Measurements from ENCODE around the gene CRMP1.

CRMP1 gene

DNA sequence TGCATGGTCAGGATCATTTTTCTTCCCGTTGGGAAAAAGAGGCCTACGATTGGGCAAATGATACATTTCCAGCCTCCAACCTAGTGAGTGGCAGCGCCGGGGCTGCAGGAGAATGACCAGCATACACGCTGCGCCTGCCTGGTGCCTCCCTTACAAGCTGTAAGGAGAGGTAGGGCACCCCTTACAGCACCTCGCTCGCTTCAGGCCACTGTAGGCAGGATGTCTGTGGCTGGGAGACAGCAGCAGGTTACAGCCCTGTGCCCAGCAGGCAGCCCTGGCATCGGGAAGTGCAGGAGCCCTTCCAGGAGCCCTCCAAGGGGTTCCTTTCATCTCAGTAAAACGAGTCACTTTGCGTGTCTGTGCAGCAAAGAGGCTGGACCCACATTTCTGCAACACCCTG, 93.5 kb downstream of the CRMP1 start:
- no peak for DNase-seq (ENCODE audit: low read depth in 3 of 3, low spot score in 1 of 3)

DNA sequence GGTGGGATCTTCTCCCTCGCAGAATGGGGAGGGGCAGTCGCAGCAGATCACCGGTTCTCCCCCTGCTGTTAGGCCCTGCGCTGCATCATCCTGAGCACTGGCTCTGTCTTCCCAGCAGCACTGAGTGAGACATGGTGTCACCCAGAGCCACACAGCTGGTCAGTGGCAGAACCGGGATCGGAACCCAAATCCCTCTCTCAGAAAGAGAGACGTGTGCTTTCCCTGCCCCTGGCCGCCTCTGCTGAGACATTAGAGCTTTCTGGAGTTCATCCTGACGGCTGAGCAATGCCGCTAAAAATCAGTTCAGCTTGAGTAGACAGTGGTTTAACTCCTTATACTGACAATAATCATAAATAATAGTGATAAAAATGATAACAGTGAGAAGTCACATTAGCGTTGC, 93.9 kb downstream of the CRMP1 start:
- DNase-seq (ENCODE audit: low read depth in 3 of 3, low spot score in 1 of 3): no peak

DNA sequence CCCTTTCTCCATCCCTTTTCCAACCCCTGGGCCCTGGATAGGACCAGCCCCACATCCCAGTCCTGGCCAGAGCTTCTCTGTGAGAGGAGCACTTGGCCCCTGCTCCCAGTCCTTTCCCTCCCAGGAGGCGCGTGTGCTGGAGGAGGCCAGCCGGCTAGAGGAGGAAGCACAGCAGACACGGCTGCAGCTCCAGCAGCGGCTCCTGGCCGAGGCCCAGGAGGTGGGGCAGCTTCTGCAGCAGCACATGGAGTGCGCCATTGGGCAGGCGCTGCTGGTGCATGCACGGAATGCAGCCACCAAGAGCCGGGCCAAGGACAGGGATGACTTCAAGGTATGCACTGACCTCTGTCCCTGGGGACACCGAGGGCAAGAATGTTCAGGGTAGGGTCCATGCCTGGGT, 94.4 kb downstream of the CRMP1 start:
- DNase-seq (ENCODE audit: low read depth in 3 of 3, low spot score in 1 of 3): no peak

DNA sequence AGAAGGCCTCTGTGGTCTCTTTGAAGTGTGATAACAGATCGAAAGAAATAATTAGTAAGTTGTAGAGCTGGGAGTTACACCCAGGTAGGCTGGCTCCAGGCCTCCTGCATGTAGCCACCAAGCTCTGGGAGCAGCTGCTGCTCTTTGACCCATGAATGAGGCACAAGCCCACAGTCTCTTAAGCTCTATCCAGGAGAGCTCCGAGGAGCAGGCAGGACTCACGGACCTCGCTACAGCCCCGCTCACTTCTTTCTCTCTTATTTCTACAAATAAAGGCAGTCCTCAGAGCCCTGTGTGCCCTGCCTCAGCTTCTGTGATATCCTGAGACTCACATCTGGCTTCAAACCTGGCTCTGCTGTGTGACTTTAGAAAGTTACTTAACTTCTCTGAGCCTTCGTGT, 95.0 kb downstream of the CRMP1 start:
- no peak for DNase-seq (ENCODE audit: low read depth in 3 of 3, low spot score in 1 of 3)

DNA sequence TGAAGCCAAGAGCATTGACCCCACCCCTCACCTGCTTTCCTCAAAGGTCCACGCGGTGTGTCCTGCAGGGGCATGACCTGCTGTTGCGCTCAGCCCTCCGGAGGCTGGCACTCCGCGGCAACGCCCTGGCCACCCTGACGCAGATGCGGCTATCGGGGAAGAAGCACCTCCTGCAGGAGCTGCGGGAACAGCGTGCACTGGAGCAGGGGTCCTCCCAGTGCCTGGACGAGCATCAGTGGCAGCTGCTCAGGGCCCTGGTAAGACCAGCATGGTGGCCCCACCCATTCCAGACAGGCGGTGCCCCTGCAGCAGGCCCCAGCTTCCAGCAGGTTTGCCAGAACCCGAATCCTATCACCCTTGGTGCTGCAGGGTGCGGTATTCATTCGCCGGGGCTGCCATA, 95.9 kb downstream of the CRMP1 start:
- DNase-seq (ENCODE audit: low read depth in 3 of 3, low spot score in 1 of 3): no peak

DNA sequence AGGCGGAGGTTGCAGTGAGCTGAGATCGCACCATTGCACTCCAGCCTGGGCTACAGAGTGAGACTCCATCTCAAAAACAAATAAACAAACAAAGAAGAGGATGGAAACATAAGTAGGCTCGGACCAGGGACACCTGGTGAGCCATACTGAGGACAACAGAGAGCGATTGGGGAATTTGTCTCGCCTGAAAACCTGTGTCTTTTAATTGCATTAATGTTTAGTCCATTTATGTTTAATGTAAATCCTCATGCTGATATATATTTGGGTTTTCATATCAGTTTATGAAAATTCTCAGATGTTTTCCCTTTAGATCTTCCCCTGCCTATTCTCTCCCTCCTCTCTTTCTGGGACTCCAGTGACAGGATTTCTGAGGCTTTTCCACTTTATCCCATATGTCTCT, 97.3 kb downstream of the CRMP1 start:
- no peak for DNase-seq (ENCODE audit: low read depth in 3 of 3, low spot score in 1 of 3)

DNA sequence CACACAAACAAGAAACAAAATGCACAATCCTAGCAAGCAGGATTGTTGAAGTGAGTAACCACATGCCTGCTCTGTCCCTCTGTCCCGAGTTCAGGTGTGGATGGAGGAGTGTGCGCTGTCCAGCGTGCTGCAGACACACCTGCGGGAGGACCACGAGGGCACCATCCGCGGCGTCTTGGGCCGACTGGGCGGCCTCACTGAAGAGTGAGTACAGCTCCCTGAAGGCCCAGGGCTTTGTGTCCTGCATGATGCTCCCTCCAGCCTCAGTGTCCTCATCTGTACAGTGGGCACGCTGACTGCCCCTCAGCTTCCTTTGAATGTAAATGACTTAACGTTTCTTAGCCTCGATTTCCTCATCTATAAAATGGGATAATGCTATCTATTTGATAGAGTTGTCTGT, 99.4 kb downstream of the CRMP1 start:
- no peak for DNase-seq (ENCODE audit: low read depth in 3 of 3, low spot score in 1 of 3)

DNA sequence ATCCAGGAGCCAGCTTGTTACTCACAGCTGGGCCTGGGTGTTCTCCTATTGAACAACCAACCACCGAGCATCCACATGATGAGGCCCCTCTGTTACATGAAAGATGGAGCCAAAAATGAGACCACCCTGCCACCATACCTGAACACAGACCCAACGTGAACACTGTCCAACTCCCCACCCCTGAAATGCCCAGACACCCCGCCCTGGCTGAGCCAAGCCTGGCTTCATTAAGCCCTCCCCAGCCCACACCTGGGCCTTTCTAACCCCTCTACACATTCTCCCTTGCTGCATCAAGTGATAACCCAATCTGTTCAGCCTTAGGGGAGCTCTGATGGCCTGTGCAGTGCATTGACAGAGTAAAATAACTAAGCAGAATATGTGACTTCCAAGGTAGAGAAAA, 101.2 kb downstream of the CRMP1 start:
- DNase-seq (ENCODE audit: low read depth in 3 of 3, low spot score in 1 of 3): no peak

DNA sequence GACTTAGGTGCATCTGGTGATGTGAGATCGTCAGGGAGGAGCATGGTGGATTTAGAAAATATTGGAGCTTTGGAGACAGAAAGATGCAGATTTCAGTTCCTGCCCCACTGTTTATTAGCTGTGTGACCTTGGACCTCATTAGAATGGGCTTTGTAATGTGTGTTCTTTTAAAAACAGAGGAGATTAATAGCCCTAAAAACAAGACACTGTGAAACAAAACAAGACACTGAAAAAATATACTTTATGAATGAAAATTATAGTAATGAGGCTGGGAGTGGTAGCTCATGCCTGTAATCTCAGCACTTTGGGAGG, 102.4 kb downstream of the CRMP1 start:
- no peak for DNase-seq (ENCODE audit: low read depth in 3 of 3, low spot score in 1 of 3)

DNA sequence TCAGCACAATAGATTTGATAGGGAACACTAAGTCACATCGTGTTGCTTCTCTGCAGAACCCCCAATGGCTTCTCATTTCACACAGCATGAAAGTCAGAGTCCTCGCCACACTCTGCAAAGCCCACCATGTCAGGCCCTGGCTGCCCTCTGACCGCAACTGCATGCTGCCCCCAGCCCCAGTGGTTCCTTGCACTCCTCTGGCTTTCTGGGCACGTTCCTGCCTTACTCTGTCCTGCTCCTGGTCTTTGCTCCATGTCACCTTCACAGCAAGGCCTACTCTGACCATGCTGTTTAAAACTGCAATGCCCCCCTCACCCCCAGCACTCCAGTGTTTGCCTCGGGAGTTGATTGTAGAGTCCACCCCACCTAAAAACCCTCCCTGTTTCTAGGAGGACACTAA, 103.7 kb downstream of the CRMP1 start:
- no peak for DNase-seq (ENCODE audit: low read depth in 3 of 3, low spot score in 1 of 3)

DNA sequence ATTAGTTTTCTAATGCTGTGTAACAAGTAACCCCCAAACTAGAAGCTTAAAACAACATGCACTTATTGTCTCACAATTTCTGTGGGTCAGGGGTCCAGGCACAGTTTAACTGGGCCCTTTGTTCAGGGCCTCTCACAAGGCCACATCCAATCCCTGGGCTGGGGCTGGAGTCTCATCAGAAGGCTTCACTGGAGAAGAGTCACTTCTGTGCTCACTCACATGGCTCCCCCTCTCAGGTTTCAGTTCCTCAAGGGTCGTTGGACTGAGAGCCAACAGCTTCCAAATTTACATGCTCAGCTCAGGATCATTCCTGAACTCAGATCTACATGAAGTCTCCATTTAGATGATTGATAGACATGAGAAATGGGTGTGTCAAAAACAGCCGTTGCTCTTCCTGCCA, 104.7 kb downstream of the CRMP1 start:
- DNase-seq (ENCODE audit: low read depth in 3 of 3, low spot score in 1 of 3): no peak

DNA sequence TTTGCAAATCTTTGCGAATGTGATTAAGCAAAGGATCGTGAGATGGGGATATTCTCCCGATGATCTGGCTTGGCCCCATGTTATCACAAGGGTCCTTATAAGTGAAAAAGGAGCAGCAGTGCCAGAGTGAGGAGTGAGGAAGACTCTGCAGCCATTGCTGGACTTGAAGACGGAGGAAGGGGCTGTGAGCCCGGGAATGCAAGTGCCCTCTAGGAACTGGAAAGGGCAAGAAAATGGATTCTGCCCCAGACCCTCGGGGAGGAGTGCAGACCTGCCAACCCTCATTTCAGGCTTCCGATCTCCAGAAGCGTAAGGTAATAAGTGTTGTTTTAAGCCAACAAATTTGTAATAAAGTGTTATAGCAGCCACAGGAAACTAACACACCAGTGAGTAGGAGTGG, 105.6 kb downstream of the CRMP1 start:
- no peak for DNase-seq (ENCODE audit: low read depth in 3 of 3, low spot score in 1 of 3)

DNA sequence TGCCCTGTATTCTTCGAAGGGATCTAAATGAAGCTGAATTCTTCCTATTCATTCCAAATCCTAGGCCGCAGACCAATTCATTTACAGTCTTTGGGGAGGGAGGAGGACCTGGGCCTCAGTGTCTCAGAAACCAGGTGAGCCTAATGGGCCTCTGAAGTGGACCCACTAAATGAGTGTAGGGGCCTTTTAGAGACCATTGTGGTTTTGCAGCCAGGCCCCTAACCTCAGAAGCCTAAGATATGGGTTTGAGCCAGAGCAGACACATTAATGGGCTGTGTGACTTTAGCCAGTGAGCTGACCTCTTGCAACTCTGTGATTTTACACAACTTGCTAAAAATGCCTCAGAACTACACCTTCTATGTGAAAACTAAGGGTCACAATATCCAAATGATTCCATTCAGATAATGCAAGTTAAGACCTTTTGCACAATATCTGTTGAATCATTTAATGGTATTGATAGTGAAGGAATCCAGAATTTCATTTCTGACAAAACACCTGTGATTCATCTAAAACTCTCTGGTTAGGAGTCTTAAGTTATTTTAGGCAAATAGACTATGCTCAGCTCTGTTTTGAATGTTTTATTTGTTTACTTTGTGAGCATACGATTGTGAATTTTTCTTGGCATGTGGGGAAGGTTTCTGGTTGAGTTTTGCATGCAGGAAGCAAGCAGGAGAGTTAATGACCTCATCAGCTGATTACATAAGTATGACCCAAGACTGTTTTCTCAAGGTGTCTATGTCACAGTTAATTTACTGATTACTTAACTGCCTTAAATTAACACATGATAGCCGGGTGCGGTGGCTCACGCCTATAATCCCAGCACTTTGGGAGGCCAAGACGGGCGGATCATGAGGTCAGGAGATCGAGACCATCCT, 106.8 kb downstream of the CRMP1 start:
- DNase-seq (ENCODE audit: low read depth in 3 of 3, low spot score in 1 of 3): no peak

DNA sequence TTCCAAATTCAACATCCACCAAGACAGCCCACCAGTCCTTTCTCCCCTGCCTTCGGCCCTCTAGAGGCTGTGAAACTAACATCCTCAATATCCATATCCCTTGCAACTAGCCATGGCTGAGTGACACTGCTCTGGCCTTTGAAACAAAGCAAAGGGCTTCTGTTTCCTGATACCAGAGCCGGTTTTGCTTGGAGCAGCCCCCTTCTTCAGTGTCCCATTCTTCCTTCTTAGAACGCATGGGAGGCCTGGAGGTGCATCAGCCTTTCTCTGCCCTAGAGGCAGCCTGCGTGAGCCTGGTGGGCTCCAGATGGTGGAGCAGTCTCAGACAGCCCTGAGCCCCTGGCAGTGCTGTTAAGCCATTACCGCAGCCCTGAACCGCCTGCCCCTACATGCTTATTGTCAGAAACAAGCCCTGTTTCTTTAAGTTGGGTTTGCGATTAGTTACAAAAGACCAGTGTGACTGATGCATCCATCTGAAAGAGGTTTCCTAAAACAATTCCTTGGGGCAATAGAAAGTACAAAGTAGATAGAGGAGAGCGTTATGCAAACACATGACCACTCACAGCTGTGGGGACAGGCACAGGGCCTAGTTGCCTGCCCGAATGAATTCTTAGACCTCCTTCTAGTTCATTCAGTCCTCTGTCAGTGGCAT, 107.8 kb downstream of the CRMP1 start:
- no peak for DNase-seq (ENCODE audit: low read depth in 3 of 3, low spot score in 1 of 3)

DNA sequence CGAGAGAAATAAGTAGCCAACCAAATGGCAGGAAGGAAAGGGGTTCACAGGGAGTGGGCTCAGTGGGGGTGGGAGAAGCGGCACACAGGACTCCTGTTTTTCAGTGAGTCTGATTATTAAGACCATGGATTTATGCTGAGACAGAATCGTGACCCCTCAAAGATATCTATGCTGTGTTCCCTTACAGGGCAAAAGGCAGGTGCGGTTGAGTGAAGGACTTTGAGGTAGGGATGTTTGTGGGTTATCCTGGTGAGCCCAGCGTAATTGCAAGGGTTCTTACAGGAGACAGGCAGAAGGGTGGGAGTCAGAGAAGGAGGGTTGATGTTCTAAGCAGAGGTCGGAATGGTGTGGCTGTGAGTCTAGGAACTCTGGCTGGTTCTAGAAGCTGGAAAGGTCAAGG, 108.9 kb downstream of the CRMP1 start:
- no peak for DNase-seq (ENCODE audit: low read depth in 3 of 3, low spot score in 1 of 3)

DNA sequence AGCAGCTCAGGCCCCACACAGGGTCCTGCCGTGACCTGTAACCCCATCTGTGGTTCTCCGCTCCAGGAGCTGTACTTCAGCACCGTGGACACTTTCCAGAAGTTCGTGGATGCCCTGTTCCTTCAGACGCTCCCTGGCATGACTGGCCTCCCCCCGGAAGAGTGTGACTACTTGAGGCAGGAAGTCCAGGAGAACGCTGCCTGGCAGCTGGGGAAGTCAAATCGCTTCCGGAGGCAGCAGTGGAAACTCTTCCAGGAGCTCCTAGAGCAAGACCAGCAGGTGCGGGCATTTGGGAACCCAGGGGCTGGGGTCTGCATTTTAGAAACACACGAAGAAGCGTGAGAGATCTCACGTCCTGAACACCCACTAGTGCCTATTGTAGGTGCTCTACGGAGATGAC, 109.4 kb downstream of the CRMP1 start:
- no peak for DNase-seq (ENCODE audit: low read depth in 3 of 3, low spot score in 1 of 3)

DNA sequence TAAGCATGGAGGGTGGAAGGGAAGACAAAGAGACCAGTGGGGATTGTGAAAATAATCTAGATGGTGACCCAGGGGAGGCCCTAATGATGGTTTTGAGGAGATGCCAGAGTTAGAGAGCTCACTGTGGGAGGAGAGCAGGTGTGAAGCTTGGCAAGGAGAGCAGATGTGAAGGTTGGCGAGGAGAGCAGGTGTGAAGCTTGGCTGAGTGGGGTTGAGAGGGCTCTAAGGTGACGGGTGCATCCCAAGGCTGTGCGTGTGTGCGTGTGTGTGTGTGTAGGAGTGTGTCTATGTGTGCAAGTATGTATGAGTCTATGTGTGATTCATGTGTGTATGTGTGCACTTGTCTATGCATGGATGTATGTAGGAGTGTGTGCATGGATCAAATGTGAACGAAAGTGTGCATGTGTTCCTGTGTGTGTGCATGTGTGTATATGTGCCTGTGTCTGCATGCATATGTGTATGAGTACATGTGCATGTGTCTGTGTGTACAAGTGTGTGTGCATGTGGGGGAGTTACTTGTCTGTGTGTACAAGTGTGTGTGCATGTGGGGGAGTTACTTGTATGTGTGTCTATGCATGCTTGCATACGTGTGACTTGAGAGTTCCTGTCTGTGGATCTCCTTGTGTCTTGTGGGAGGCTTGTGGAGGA, 109.9 kb downstream of the CRMP1 start:
- no peak for DNase-seq (ENCODE audit: low read depth in 3 of 3, low spot score in 1 of 3)

DNA sequence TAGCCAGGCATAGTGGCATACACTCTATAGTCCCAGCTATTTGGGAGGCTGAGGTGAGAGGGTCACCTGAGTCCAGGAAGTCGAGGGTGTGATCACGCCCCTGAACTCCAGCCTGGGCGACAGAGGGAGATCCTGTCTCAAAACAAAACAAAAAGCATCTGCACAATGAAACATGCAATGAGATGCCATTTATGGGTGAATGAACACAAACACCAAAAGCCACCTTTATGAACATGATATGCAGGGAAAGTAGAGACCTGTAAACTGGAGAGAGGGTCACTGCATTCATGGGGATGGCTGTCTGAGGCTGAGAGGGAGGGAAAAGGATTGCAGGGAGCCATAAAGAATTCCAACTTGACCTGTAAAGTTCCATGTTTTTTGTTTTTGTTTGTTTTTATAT, 111.2 kb downstream of the CRMP1 start:
- no peak for DNase-seq (ENCODE audit: low read depth in 3 of 3, low spot score in 1 of 3)

DNA sequence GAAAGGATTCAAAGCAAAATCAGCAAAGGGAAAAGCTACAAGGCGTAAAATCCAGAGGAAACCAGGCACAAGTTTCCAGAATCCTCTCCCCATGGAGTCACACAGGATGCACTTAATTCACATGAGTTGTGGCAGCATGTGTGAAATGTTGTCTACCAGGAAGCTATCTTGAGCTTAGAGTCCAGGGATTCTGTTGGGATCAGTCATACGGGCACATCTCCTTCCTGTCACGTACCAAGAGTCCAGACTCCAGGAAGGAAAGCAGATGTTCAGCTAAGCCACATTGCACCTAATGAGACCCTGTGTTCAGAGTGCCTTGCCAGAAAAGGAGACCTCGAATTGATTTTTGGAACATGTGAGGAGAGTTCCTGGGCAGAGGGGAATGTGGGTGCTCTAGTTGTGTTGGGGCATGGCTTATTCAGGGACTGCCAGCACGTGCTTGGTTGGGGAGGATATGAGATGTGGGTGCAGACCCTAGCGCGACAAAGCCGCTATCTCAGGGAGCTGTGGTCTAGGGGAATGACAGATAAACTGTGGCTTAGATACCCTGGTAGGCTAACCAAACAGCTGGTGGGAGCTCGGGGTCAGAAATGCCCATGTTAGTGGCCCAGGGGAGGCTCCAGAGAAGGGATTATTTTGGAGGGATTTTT, 111.9 kb downstream of the CRMP1 start:
- no peak for DNase-seq (ENCODE audit: low read depth in 3 of 3, low spot score in 1 of 3)

DNA sequence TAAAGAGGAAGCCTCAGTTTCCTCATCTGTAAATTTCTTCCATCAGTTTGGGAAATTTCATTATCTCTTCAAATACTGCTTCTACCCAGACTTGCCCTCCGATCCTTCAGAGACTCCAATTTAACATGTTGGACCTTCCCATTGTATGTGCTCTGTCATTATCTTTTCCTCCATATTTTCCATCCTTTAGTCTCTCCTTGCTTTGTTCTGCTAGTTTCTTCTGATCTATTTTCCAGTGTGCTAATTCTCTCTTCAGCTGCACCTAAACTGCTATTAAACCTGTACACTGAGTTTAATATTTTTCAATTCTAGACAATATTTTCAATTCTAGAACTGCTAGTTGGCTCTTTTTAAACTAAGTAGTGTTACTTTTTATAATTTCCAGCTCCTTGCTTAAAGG, 116.4 kb downstream of the CRMP1 start:
- DNase-seq (ENCODE audit: low read depth in 3 of 3, low spot score in 1 of 3): no peak

DNA sequence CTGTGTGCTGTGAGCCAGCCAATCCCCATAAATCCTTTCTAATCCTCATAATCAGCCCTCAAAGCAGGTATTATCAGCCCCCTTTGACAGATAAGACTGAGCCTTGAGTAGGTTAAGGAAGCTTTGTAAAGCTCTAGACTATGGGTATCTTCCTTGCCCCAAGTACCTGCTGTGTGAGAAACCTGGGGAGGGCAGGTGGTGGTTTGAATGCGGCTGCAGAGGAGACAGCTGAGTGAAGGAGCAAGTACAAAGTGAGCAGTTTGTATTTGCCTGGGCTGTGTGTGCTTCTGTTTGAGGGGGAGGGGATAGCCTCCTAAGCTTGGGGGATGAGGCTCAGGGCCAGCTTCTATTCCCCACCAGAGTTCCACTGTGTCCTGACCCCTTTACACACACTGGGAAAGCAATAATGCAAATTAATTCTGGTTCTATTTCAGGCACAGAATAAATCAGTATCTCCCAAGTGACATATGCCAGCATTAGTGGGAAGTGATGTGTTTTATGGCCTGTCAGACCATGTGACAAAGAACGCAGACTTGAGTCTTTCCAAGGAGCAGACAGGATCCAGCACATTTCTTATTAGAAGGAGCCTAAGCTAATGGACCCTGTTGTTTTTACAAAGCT, 118.4 kb downstream of the CRMP1 start:
- no peak for DNase-seq (ENCODE audit: low read depth in 3 of 3, low spot score in 1 of 3)

DNA sequence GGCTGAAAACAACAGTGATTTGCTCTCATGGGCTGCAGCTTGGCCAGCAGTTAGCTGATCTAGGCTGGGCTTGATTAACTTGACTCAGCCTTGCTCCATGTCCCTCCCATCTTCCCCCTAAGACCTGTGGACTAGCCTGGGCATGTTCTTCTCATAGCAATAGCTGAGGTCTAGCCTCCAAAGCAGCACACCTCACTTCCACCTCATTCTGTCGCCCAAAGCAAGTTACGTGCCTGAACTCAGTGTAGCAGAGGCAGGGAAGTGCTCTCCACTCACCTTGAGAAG, 119.7 kb downstream of the CRMP1 start:
- DNase-seq (ENCODE audit: low read depth in 3 of 3, low spot score in 1 of 3): no peak

All from stimulated activated CD4-positive, alpha-beta T cell treated with anti-CD3 and anti-CD28 coated beads, TNF-alpha, amount 100 ng/mL, for 1 hour (primary cell).